PC-9 (cell line): Measurements from ENCODE around the gene NR2C1.
"Not testable (repeated sequence)": the region's sequence is repeated elsewhere in the genome, so short reads cannot be mapped to it uniquely, and the experiment has no call there.

Experiments used
- CTCF ChIP-seq: fragments of 200-600 bp; sonication (generic); conservative IDR thresholded peaks from 2 replicates; pipeline ENCODE4 v1.6.1; 2017; ENCODE audit warnings: mixed run types, antibody characterized with exemption, mild to moderate bottlenecking, moderate library complexity
- EZH2 ChIP-seq: fragments of 200-600 bp; sonication (generic); IDR thresholded peaks from 2 replicates; pipeline ENCODE4 v1.8.0; 2017; ENCODE audit warnings: antibody characterized with exemption, low read depth

- TF ChIP-seq CTCF, EZH2: not testable (repeated sequence)
Measured at GRCh38 chr12:94985099-94985498, 88.3 kb downstream of the NR2C1 start.
